Epithelial cell of alveolus of lung (primary cell): ENCODE measurements around the gene ATP6V1F. TPM values are rescaled to one million over a fixed set of nuclear protein-coding genes. Genes with fewer than 3 reads are reported as not detected.

Source experiments
- total RNA-seq: library from RNA; depleted of rRNA; stranded (reverse); fragments of >200 nt; gene quantifications from 2 replicates; pipeline ENCODE4 v1.2.1, GENCODE V29; 2015

The ATP6V1F gene, protein sequence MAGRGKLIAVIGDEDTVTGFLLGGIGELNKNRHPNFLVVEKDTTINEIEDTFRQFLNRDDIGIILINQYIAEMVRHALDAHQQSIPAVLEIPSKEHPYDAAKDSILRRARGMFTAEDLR
- 117 and 130 TPM in 2 replicates for total RNA-seq

DNA sequence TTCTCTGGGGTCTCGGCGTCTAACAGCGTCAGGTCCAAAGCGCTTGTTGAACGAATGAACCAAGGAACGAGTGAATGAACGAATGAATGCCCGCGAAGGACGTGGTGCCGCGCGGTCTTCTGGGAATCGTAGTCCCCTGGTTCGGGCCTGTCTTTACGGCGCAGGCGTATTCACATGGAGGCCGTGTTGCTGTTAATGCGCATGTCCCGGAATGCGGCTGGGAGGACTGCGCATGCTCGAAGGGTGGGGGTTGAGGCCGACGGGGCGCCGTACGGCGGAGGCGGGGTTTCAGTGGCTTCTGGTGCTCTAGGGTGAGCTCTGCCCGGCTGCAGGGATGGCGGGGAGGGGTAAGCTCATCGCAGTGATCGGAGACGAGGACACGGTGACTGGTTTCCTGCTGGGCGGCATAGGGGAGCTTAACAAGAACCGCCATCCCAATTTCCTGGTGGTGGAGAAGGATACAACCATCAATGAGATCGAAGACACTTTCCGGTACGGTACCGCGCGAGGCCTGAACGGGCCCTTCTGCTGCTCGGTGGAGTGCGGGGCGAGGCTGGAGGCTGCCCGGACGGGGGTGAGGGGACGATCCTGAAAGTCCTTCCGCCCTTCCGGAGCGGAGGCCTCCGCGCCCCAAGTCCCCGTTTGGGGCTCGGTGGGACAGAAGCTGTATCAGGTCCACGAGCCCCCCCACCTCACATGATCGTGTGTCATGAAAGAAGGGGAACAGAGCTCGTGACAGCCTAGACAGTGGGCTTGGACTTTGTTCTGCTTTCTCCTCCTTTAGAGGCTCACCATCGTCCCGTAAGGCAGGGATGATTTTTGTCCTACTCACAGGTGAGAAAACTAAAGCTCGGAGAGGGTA is at the start of gene ATP6V1F:
Gene ATP6V1F, plus strand, starts transcription at position 286 of the 862 bp plus-strand sequence. Its CDS starts 49 bp downstream, at position 335.

DNA sequence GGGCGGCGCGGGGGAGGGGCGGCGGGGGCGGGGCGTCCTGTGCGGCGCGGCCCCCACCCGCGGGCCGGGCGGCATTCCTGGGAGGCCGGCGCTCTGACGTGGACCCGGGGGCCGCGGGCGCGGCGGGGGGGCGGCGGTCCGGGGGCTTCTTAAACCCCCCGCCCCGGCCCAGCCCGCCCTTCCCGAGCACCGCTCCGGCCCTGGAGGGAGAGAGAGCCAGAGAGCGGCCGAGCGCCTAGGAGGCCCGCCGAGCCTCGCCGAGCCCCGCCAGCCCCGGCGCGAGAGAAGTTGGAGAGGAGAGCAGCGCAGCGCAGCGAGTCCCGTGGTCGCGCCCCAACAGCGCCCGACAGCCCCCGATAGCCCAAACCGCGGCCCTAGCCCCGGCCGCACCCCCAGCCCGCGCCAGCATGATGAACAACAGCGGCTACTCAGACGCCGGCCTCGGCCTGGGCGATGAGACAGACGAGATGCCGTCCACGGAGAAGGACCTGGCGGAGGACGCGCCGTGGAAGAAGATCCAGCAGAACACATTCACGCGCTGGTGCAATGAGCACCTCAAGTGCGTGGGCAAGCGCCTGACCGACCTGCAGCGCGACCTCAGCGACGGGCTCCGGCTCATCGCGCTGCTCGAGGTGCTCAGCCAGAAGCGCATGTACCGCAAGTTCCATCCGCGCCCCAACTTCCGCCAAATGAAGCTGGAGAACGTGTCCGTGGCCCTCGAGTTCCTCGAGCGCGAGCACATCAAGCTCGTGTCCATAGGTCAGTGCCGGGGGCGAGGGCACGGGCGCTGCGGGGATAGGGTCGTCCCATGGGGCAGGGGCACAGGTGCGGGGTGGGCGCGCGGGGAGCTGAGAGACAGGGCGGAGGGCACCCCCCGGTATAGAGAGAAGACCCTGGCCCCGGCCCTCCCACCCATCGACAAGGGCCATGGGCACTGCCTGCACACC is 32.2 kb upstream of the ATP6V1F start, which contains the start of gene FLNC:
Gene FLNC, plus strand, starts transcription at position 176 of the 947 bp plus-strand sequence. Its CDS starts 232 bp downstream, at position 408.

DNA sequence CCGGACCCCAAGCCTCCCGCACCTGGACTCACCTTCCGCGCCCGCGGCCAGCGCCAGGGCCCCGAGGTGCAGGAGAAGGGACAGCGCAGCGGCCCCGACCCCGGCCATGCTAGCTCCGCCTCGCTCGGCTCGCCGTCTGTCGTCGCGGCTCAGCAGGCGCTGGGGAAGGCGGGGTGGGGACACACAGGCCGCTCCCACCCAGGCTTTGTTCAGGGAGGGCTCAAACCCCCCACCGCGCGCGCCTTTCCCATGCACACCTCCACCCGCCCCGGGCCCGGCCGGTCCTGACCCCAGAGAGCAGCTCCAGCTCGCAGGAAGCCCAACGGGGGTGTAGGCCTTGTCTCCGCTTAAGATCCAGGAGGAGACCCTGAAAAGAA is 47.9 kb downstream of the ATP6V1F start, which contains the start of gene KCP:
Gene KCP, minus strand, starts transcription at position 141 of the 377 bp plus-strand sequence. Its CDS starts 33 bp downstream, at position 108.

Other genes starting within 250 kb of the ATP6V1F start
- under 0.01 and 0.32 TPM in 2 replicates for gene GARIN1A, start 190.6 kb upstream of the ATP6V1F start, total RNA-seq
- 388 and 554 TPM in 2 replicates for gene CALU, start 123.5 kb upstream of the ATP6V1F start, total RNA-seq
- not detected in 2 replicates for gene OPN1SW, start 87.1 kb upstream of the ATP6V1F start, total RNA-seq
- gene CCDC136, start 70.9 kb upstream of the ATP6V1F start, total RNA-seq: 2.4 and 3.1 TPM in 2 replicates
- 98.9 and 169 TPM in 2 replicates for gene FLNC, start 32.5 kb upstream of the ATP6V1F start, total RNA-seq
- not detected in 2 replicates for gene KCP, start 47.9 kb downstream of the ATP6V1F start, total RNA-seq
- 0.39 TPM in 1 of 2 replicates, not detected in the other for gene IRF5, start 75.1 kb downstream of the ATP6V1F start, total RNA-seq
- gene TNPO3, start 192.3 kb downstream of the ATP6V1F start, total RNA-seq: 34.0 and 38.0 TPM in 2 replicates